ENCODE data around the gene PPOX.

PPOX gene

GRCh38 chr1:161165742-161166668 is at the start of gene PPOX:
TSS of gene PPOX (plus strand) at chr1:161166426. CDS start at chr1:161166848, 422 bp downstream.
- peak; percentile 99 for DNase-seq

- DNase-seq: peak; percentile 68
Observed at GRCh38 chr1:161117759-161118581, 48.3 kb upstream of the PPOX start, which contains the start of the genes NIT1 and PFDN2. TSS of gene NIT1 (plus strand) at chr1:161118105. CDS start at chr1:161118177, 72 bp downstream. TSS of gene PFDN2 (minus strand) at chr1:161118037. CDS start at chr1:161118026, 11 bp downstream.

- no peak for DNase-seq
Observed at GRCh38 chr1:161119092-161119903, 46.9 kb upstream of the PPOX start.

- DNase-seq: no peak
Observed at GRCh38 chr1:161121042-161121650, 45.1 kb upstream of the PPOX start.

- no peak for DNase-seq
Observed at GRCh38 chr1:161121834-161122233, 44.4 kb upstream of the PPOX start.

- DNase-seq: no peak
Observed at GRCh38 chr1:161122967-161123366, 43.3 kb upstream of the PPOX start.

- no peak for DNase-seq
Observed at GRCh38 chr1:161127649-161128048, 38.6 kb upstream of the PPOX start.

- no peak for DNase-seq
Observed at GRCh38 chr1:161128591-161129420, 37.4 kb upstream of the PPOX start.

GRCh38 chr1:161130266-161130665 is 36.0 kb upstream of the PPOX start:
- DNase-seq: no peak

GRCh38 chr1:161131523-161132409 is 34.5 kb upstream of the PPOX start:
- DNase-seq: peak; percentile 6

GRCh38 chr1:161132410-161133219 is 33.6 kb upstream of the PPOX start, which contains the start of gene DEDD:
TSS of gene DEDD (minus strand) at chr1:161132667. CDS start at chr1:161124462, 8,205 bp downstream.
- DNase-seq: peak; percentile 96

GRCh38 chr1:161133220-161133740 is 32.9 kb upstream of the PPOX start:
- DNase-seq: peak; percentile 61

- DNase-seq: no peak
Observed at GRCh38 chr1:161137881-161138280, 28.3 kb upstream of the PPOX start.

- no peak for DNase-seq
Observed at GRCh38 chr1:161138431-161138830, 27.8 kb upstream of the PPOX start.

- peak; percentile 19 for DNase-seq
Observed at GRCh38 chr1:161139766-161140165, 26.5 kb upstream of the PPOX start.

- DNase-seq: no peak
Observed at GRCh38 chr1:161140755-161141400, 25.3 kb upstream of the PPOX start.

- DNase-seq: no peak
Observed at GRCh38 chr1:161145832-161146231, 20.4 kb upstream of the PPOX start.

- DNase-seq: no peak
Observed at GRCh38 chr1:161153176-161153575, 13.1 kb upstream of the PPOX start.

Measured in NCI-H510A treated with DMSO at 0.1 percent for 48 hours (cell line).